T-helper 9 cell (primary cell): ENCODE data around the gene ANO10.
"Not testable (repeated sequence)": the region's sequence is repeated elsewhere in the genome, so short reads cannot be mapped to it uniquely, and the experiment has no call there.

Source experiments
- DNase-seq: peaks from one replicate; pipeline ENCODE4 v3.0.0-alpha.2; 2020

Gene ANO10

DNA sequence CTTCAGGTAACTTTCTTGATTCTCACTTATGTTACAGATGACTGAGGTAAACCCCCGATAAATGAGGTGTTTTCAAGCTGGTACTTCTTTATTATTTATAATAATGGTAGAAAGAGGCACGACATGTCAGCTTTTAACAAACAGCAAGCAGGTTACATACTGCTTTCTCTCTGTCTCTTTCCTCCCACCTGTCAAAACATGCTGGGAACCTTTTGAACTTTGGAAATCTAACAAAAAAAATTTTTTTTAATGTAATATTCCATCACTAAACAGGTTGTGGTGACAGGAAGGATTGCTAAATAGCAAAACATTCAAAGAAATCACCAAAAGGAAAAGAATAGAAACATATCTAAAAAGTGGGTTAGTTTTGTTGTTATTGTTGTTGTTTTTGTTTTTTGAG, 48.2 kb downstream of the ANO10 start:
- no peak for DNase-seq

DNA sequence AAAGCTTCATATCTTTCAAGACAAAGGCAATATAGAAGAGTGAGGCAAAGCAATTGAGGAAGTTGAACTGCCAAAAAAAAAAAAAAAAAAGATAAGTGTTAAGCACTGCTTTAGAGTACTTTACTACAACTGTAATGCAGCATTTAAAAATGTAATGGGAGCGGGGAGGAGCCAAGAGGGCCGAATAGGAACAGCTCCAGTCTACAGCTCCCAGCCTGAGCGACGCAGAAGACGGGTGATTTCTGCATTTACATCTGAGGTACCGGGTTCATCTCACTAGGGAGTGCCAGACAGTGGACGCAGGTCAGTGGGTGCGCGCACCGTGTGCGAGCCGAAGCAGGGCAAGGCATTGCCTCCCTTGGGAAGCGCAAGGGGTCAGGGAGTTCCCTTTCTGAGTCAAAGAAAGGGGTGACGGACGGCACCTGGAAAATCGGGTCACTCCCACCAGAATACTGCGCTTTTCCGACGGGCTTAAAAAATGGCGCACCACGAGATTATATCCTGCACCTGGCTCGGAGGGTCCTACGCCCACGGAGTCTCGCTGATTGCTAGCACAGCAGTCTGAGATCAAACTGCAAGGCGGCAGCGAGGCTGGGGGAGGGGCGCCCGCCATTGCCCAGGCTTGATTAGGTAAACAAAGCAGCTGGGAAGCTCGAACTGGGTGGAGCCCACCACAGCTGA, 56.0 kb downstream of the ANO10 start:
- not testable (repeated sequence) for DNase-seq

DNA sequence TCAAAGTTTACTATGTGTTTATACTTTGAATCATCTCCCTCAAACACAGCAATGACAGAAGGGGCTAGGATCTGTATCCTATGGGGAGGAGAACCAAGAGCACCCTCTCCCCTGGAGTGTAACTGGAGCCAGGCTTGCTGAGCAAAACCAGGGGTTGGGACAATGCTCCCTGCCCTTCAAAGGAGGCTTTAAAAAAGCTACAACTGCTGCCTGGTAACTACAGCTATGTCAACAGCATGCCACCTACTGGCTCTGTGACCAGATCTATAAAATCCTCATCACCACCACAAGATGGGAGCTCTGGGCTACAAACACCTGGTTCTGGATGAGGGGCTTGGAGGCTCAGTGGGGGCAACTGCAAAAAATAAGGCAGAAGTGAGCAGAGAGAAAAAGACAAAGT, 61.9 kb downstream of the ANO10 start:
- DNase-seq = no peak

DNA sequence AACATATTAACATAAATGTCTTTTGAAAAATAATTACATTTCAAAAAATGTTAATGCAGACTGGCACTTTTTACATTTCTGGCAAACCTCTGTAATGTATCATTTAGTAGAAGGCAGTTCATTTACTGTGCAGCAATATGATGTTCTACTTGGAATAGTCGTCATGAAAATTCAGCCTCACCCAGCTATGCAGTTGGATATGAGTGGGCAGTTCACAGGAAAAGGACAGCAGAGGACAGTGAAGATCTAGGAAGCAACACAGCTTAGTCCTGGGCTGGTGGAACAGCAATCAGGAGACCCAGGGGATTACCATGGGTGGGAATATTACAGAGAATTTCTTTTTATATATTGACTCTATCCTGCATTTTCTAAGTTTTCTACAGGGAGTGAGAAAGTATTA, 63.6 kb downstream of the ANO10 start:
- no peak for DNase-seq

DNA sequence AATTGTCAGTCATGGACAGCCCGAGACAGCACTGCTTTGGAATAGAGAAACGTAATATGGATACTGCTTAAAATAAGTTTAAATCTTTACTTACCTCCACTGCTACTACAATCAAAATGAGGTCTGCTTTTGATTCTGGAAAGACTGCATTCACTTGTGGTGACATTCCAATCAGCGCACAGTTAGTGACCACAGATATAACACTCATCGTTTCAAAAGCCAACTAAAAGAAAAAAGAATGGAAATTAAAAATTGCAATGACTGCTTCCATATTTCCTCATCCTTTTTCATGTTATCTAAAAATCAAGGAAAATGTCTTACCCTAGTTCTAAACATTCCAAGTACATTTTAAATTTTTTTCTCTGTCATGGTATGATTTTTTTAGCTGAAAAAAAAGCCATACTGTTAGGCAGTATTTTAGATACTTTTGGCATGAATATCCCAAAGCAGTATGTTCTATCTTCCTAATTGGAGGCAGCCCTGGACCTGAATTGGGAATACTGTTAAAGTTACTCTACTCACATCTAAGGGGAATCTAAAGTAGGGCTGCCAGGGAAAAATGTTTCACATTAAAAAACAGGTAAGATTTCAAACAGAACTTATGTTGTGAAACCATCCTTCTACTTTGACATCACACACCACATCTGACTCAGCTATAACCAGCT, 72.1 kb downstream of the ANO10 start:
- DNase-seq = no peak

DNA sequence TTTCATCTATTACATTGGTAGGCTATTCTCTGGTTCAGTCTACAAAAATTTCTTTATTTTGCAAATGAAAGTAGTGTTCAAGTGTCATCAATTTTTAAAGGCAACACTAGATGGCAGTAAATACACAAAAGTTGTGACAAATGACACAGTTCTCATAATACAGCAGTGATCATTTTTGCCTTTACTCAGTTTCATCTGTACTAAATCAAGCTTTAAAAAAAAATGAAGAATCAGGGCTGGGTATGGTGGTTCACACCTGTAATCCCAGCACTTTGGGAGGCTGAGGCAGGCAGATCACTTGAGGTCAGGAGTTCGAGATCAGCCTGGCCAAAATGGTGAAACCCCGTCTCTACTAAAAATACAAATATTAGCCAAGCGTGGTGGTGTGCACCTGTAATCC, 77.5 kb downstream of the ANO10 start:
- not testable (repeated sequence) for DNase-seq

DNA sequence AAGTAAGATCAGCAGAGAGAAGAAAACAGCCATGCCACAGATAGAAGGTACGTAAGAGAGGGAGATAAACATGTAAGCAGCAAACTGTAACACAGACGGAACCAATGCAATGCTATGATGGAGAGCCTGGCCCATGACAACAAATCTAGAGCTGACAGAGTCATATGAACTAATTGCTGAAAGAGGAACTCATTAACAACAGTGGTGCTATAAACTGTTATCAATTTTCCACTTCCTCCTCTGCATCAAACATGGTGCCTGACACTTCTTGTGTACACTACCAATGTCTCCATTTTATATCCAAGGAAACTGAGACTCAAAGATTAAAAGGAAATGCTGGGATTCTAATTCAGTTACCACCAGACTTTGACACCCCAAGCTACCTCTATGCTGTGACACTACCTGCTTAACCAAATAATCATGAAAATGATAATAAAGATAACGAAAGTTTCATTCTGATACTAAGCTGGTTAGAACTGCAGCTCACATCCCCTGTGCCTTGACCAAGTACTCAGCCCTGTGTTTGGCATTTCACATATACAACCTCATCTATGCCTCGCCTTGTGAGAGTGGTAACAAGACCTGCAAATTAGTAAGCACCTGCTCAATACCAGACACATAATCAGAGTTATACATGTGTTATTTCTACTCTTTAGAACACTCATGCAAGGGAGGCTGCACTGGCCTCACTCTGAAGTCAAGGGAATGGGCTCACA, 79.3 kb downstream of the ANO10 start:
- DNase-seq = no peak

DNA sequence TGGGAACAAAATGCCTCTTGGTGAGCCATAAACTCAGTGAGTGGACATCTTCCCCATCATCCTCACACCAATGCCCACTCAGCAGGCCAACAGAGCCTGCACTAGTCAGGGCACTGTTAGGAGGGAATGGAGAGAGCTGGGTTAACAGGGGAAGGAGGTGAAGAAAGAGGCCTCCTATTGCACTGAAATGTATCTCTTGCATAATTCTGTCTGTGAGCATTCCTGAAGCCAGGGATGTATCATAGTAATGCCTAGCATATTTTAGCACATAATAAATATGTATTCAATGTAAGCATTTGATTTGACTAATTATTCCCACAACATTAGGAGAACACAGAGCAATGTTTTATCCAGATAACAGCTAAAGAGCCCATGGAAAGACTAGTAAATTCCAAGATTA, 81.2 kb downstream of the ANO10 start:
- DNase-seq = no peak

DNA sequence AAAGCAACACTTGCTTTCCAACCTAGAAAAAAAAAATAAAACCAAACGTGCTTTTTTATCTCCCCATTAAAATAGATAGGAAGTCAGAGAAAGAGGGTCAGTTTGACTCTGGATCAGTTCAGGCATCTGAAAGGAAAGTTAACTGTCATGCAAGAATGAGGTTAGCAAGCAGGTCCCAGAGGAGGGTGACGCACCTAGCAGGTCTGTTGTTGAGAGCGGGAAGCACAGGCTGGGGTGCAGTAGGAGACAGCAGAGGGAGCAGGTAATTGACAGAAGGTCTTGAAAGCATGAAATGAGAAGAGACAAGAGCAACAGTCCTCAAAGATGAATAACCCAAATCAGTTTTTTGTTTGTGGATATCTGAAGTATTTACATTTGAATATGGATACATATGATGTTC, 82.5 kb downstream of the ANO10 start:
- no peak for DNase-seq

DNA sequence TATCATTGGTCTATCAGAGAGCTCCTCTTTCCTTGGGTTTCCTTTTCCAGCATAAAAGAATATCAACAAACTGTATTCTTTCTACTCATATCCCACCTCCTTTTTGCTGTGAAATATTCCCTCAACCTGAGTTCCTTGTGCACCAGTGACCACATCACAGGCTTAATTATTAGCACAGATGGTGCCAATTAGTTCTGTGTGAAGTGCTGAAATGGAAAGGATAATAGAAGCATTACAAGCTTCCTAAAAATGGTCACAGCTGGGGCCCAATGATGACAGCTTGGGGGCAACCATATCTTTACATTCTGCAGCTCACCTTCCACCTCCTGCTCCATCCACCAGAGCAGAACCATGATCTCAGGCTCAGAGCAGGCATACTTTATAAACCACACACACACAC, 84.6 kb downstream of the ANO10 start:
- no peak for DNase-seq

DNA sequence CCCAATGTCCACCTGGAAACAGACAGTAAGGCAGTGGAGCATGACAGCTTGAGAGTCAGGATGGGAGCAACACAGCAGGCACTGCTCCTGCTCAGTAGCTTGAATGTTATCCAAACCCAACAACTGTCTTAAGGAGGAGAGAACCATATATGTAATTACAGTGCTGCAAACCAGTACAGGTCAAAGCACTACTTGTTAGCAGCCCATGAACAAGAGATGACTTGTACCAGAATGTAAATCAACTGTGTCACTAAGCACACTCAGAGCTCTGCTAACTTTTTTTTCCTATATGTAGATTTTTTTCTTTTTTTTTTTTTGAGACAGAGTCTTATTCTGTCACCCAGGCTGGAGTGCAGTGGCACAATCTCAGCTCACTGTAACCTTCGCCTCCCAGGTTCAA, 87.1 kb downstream of the ANO10 start:
- DNase-seq = no peak

DNA sequence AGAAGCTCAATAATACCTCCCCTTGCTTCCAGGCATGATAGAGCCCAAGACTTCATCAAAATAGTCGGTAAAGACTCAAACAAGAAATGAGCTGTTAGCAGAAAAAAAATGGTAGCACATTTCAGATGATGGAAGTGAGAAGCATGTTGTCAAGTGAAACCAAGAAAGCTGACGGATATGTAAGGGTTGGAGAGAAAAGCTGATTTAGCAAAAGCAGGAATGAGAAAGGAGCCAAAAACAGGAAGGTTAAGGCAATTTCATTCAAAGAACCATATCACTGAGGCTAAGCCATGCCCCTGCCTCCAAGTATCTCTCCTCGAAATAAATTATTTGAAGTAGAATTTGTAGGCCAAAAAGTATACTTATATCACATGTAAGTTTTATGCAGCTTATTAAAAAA, 88.8 kb downstream of the ANO10 start:
- DNase-seq = no peak

DNA sequence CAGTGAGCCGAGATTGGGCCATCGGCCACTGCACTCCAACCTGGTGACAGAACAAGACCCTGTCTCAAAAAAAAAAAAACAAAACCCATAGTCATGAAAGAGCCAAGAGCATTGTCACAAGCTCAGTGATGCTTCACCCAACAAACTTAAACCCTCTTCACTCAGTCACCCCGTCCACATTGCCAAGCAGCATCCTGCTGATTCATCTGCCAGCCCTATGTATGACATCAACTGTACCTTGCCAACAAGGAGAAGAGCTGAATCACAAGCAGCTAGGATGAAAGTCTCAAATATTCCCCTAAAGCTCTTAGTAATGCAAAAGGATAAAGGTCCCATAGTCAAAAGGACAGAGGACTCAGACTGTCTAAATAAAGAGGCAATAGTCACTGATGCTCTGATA, 90.0 kb downstream of the ANO10 start:
- DNase-seq = no peak

DNA sequence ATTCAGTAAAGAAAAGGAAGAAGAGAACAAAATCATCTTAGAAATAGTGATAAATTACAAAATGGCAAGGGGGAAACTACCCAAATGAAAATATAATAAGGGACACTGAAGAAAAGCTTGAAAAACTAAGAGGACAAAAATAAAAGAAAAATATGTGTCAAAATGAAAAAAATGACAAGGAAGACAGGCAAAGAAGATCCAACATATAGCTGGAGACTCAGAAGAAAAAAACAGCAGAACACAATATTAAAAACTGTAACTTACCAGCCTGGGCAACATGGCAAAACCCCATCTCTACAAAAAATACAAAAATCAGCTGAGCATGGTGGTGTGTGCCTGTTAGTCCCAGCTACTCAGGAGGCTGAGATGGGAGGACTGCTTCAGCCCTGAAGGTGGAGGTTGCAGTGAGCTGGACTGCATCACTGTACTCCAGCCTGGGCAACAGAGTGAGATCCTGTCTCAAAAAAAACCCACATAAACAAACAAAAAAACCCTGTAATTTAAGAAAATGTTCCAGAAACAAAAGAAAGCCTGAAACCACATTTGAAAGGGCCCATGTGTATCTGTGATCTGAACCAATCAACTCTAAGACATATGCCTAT, 93.2 kb downstream of the ANO10 start:
- DNase-seq = no peak

DNA sequence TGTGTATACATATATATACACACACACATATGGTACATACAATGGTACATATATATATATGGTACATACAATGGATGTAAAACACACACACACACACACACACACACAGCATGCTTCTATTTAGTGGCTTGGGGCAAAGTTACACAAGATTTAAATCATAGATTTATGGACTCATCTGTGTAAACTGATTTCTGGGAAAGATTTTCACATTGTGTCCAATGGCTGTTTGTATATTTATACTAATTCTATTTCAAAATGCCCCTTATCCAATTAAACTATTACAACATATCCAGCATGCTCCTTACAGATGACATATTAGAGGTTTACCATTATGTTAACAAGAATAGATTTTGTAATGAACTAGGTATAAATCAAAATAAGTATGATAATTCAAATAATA, 94.9 kb downstream of the ANO10 start:
- no peak for DNase-seq

DNA sequence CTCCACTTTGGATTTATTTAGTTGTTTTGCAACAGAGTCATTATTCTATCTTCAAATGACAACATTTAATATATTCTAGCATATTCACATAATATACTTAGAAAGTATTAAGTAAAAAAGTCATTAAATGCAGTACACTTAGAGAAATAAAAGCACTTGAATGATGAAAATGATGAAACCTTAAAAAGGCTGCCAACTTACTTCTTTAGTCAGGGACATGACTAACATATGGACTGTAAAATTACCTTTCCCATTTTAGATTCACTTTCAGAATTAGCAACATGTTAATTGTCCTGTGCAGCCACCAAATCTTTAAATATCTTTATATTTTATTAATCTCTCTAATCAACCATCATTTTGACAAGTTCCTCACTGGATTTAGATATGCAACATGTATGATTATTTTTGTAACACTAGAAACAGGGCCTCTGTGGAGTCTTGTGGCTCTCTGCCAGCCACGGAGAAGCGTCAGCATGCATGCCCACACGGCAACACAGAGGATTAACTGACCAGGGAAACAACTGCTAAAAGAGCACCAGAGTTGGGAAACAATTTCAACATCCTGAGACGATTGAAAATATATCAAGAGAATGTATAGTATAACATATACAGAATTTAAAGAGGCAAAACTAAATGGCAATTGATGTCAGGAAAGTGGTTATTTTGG, 95.7 kb downstream of the ANO10 start:
- DNase-seq = no peak

DNA sequence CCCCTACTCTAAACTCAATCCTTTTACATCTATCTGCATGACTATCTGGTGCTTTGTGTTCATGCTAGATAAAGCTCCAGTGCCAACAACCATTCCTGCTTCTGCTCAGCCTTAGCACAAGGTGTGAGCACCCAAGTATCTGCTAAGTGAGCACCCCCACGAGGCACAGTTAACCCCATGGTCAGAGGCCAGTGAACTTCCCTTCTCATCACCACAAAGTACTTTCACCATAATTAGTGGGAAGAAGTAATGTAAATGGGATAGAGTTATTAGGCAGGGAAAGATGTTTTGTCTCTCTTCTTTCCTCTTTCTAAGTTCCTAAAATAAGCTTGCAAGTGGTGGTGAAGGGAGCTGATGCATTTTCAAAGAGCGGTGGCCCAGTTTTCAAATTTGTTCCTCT, 96.4 kb downstream of the ANO10 start:
- DNase-seq = no peak

DNA sequence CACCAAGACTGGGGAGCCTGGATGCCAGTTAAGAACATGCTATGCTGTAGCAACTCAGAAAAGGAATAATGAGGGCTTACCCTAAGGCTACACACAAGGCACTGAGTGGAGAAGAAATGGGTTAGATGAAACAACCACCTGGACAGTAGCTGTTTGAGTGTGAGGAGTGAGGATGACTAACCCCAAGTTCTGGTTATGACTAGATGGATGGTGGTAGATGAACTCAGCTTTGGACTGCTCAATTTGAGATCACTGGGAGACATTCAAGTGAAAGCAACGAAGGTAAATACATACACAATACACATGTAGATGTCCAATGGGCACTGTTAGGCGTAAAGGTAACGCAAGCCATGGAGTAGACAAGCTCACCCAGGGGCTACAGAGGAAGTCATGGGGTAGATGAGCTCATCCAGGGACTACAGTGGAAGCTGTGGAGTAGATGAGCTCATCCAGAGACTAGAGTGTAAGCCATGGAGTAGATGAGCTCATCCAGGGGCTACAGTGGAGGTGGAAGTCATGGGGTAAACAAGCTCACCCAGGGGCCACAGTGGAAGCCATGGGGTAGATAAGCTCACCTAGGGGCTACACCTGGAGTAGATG, 98.3 kb downstream of the ANO10 start:
- DNase-seq = no peak

DNA sequence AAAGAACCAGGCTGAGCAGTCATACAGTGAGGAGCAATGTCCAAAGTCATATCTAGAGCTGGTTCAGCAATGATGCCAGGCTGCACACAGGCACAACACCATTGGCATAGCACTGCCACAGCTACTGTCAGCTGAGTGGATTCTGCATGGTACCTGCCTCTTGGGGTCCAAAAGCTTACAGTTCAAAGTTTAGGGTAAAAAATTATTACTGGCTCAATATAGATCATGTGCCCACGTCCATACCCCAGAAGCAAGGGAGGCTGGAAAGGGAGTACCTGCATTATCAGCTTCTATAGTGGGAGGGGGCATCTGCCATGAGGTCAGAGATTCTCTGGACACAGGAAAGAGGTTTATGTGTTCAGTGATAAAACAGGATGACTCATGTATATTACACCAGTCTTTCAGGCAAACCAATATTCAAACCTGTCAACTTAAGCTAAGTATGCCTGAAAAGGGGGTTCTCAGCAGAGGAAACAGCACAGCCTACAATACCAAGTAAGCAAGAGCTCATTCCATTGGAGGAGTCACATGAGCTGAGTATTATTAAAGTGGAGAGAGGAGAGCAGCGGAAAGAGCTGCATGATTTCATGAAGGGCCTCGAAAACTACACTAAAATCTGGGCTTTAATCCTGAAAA, 99.0 kb downstream of the ANO10 start:
- no peak for DNase-seq

DNA sequence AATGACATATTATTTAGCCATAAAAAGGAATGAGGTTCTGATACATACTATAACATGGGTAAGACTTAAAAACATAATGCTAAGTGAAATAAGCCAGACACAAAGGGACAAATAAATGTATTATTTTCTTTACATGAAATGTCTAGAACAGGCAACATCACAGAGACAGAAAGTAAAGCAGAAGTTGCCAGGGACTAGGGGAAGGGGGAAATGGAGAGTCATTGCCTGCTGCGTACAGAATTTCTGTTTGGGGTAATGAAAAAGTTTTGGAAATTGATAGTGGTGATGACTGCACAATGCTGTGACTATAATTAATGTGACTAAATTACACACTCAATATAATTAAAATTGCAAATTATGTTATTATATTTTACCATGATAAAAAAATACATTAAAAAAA, 99.9 kb downstream of the ANO10 start:
- DNase-seq = no peak

DNA sequence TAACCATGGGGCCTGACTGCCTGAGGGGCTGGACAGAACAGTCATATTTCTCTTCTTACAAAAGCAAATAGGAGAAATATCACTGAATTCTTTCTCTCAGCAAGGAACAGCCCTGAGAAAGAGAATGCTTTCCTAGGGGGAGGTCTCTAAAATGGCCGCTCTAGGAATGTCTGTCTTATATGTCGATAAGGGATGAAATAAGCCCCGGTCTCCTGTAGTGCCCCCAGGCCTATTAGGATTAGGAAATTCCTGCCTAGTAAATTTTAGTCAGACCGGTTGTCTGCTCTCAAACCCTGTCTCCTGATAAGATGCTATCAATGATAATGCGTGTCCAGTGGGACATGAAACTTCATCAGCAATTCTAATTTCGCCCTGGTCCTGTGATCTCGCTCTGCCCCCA, 103.3 kb downstream of the ANO10 start:
- not testable (repeated sequence) for DNase-seq

DNA sequence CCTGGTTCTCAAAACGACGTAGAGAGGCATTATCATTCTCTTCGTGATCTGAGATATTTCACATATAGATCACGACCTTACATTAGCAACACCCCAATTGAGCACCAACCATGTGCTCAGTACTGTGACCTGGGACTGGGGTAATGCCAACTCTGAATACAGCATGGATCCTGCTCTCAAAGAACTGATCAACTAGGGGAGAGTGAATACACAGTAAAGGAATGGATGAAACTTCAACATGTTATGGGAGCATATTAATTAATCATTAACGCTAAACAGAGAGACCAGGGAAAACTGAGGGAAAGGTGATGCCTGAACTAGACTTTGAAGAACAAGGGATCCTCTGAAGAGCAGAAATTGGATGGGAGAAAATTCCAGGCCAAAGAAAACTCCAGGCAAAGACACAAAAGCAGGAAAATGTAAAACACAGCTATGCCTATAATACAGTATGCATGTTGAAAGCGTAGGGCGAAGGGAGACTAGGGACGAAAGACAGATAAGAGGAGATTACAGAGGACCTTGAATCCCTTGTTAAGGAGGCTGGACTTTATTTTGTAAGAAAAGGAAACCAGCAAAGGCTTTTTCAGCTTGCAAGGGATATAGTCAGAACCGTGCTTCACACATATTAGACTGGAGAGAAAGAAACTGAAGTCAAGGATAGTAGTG, 105.7 kb downstream of the ANO10 start:
- no peak for DNase-seq
